ENCODE measurements around the gene NFS1.

DNA sequence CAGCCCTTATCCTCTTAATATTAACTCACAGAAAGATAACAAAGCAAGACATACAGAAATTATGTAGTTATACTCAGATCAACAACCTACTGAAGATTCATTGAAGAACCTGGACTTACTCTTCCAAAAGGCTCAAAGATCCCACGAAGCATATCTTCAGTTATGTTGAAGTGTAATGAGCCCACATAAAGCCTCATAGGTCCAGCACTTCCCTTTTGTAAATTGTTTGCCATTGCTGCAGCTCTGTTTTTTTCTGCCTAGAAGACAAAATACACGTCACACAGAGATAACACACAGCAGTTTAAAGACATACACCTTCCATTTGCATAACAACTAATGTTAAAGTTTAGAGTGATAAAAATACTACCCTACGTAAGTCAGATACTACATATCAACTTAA is 22.5 kb upstream of the NFS1 start:
- TF ChIP-seq CTCF (IDR thresholded peaks at IDR 0.05) (no peak), EZH2 (IDR thresholded peaks at IDR 0.05; ENCODE audit: borderline replicate concordance, insufficient read depth, low read depth, low read length, poor library complexity, severe bottlenecking) (no peak)
